ENCODE results near the gene COL8A2. TPM values are rescaled to one million over a fixed set of nuclear protein-coding genes. Genes with fewer than 3 reads are reported as not detected.

Gene COL8A2
- total RNA-seq, 2 experiments from 2014 or later, result 0.05 to 0.06 TPM

DNA sequence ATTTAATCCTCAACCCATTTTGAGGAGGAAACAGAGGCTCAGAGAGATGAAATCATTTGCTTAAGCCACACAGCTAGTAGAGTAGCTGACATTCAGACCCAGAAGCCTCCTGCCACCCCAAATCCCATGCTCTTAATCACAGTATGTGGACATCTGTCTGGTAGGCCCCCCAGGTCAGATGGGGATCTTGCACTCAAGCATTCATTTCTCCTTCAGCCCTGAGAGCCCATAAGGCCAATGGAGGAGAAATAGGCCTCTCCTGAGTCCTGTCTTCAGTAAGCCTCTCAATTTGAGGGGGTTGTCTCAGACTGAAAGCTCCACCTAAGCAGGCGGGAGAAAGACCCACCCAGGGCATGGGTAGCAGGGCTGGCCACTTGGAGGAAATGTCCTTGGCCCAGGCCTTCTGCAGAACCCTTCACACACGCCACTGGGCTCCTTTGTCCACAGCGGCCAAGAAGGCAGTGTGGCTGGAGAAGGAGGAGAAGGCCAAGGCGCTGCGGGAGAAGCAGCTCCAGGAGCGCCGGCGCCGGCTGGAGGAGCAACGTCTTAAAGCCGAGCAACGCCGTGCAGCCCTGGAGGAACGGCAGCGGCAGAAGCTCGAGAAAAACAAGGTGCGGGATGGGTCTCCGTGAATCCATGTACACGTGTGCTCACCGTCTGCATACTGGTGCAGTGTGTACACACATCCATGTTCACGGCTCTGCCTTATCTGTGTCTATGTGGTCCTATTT lies 47.2 kb upstream of the COL8A2 start:
- H3K36me3 Mint-ChIP-seq (ENCODE audit: low read depth), result peaks cover 77% of the 10 kb centered on the region
- POLR2A ChIA-PET, result interaction anchor here (2.2 kb wide), 1 partner anchor 10 kb away, joined by 12 read pairs; no protein-coding TSS in a partner anchor
- CTCF ChIA-PET, result interaction anchor here (1.2 kb wide), 1 partner anchor 16 kb away, joined by 4 read pairs; no protein-coding TSS in a partner anchor

DNA sequence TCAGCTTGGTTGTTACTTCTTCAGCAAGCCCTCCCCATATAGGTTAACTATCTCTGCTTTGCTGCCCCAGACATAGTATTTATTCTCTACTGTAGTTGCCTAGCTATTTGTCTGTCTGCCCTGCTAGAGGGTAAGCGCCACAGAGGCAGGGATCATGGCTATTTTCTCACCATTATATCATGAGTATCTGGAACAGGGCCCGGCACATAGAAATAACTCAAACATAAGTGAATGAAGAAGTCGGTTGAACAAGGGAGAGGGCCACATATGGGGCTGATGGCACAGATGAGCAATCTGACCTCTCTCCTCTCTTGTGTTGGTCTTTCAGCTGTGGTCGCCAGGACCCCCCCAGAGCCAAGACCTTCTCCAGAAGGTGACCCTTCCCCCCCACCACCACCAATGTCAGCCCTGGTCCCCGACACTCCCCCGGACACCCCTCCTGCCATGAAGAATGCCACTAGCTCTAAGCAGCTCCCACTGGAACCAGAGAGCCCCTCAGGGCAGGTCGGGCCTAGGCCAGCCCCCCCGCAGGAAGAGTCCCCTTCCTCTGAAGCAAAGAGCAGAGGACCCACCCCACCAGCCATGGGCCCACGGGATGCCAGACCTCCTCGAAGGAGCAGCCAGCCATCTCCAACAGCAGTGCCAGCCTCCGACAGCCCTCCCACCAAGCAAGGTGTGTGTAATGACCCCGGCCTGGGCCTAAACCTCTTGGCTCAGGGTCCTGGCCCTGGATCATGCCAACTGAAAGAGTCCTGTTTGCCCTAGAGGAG lies 45.8 kb upstream of the COL8A2 start:
- H3K36me3 ChIP-seq (ENCODE audit: insufficient read depth, low read length), result peaks cover 82% of the 10 kb centered on the region
- DNase-seq, result no peak
- H3K27me3 Mint-ChIP-seq, result no peaks in the 10 kb centered on the region
- no peaks in the 10 kb centered on the region for H3K27me3 ChIP-seq (ENCODE audit: control insufficient read depth in 1 of 2, insufficient read depth in 2 of 2, low read length in 2 of 2)
- intact Hi-C loops (cut with DNase I, micrococcal nuclease), result no loop called here
- peak overlapping the region; percentile 66 for H3K27ac Mint-ChIP-seq
- H3K4me3 ChIP-seq (ENCODE audit: low read length), result no peak overlapping the region
- ChIA-PET POLR2A (interaction anchor here (0.9 to 2.0 kb wide), 4 partner anchors 9 to 53 kb away, joined by 3 to 10 read pairs (median 6); partner anchors contain the start of genes MAP7D1 and THRAP3), CTCF (interaction anchor here (0.6 to 1.5 kb wide), 2 partner anchors 21 to 38 kb away, joined by 3 to 6 read pairs; partner anchors contain the start of gene TRAPPC3)
- TF ChIP-seq, protein P1, sequence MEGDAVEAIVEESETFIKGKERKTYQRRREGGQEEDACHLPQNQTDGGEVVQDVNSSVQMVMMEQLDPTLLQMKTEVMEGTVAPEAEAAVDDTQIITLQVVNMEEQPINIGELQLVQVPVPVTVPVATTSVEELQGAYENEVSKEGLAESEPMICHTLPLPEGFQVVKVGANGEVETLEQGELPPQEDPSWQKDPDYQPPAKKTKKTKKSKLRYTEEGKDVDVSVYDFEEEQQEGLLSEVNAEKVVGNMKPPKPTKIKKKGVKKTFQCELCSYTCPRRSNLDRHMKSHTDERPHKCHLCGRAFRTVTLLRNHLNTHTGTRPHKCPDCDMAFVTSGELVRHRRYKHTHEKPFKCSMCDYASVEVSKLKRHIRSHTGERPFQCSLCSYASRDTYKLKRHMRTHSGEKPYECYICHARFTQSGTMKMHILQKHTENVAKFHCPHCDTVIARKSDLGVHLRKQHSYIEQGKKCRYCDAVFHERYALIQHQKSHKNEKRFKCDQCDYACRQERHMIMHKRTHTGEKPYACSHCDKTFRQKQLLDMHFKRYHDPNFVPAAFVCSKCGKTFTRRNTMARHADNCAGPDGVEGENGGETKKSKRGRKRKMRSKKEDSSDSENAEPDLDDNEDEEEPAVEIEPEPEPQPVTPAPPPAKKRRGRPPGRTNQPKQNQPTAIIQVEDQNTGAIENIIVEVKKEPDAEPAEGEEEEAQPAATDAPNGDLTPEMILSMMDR (IDR thresholded peaks at IDR 0.05), result no peak
- H3K4me3 Mint-ChIP-seq, result no peak overlapping the region
- H3K4me1 ChIP-seq (ENCODE audit: insufficient read depth, low read length), result peaks cover 35% of the 10 kb centered on the region
- no peak for ATAC-seq (ENCODE audit: poor library complexity)
- no peaks in the 10 kb centered on the region for H3K9me3 ChIP-seq (ENCODE audit: control insufficient read depth in 1 of 2, insufficient read depth in 1 of 2, low read length in 2 of 2)
- no peak overlapping the region for H3K27ac ChIP-seq (ENCODE audit: low read depth in 1 of 2, low read length in 2 of 2)
- peaks cover 77% of the 10 kb centered on the region for H3K36me3 Mint-ChIP-seq (ENCODE audit: low read depth)
- H3K9me3 Mint-ChIP-seq, result no peaks in the 10 kb centered on the region
- peaks cover 34% of the 10 kb centered on the region for H3K4me1 Mint-ChIP-seq (ENCODE audit: low read depth)

More for the DNA sequence above, 47.2 kb upstream of the COL8A2 start:
- peaks cover 25% of the 10 kb centered on the region for H3K4me1 Mint-ChIP-seq (ENCODE audit: low read depth)
- no peaks in the 10 kb centered on the region for H3K9me3 Mint-ChIP-seq
- H3K27me3 Mint-ChIP-seq, result no peaks in the 10 kb centered on the region
- H3K4me3 Mint-ChIP-seq, result no peak overlapping the region
- H3K9me3 ChIP-seq (ENCODE audit: control insufficient read depth in 1 of 2, insufficient read depth in 1 of 2, low read length in 2 of 2), result no peaks in the 10 kb centered on the region
- H3K27ac ChIP-seq (ENCODE audit: low read depth in 1 of 2, low read length in 2 of 2), result no peak overlapping the region
- no peaks in the 10 kb centered on the region for H3K27me3 ChIP-seq (ENCODE audit: control insufficient read depth in 1 of 2, insufficient read depth in 2 of 2, low read length in 2 of 2)
- H3K27ac Mint-ChIP-seq, result peak overlapping the region; percentile 51
- no peak overlapping the region for H3K4me3 ChIP-seq (ENCODE audit: low read length)
- TF ChIP-seq, protein P1 (IDR thresholded peaks at IDR 0.05), result no peak
- no peak for ATAC-seq (ENCODE audit: poor library complexity)
- H3K4me1 ChIP-seq (ENCODE audit: insufficient read depth, low read length), result peaks cover 22% of the 10 kb centered on the region
- DNase-seq, result no peak
- intact Hi-C loops (cut with DNase I, micrococcal nuclease), result no loop called here
- H3K36me3 ChIP-seq (ENCODE audit: insufficient read depth, low read length), result peaks cover 83% of the 10 kb centered on the region

DNA sequence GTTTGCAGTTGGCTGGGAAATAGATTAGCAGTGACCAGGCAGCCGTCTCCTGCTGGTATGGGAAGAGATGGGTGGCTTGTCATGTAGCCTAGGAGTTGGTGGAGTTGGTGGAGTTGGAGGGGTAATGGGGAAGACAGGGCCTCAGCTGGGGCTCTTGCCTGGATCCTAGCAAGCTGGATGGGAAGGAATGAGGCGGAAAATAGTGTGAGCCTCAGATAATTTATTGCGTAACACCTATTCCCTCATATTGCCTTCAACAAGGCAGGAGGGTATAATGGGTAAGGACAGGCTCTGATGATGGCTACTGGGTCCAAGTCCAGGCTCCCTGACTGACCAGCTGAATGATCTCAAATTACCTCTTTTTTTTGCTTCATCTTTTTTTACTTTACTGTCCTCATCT lies 43.5 kb upstream of the COL8A2 start:
- Mint-ChIP-seq H3K27me3 (no peaks in the 10 kb centered on the region), H3K9me3 (no peaks in the 10 kb centered on the region), H3K4me1 (ENCODE audit: low read depth) (peaks cover 41% of the 10 kb centered on the region), H3K27ac (peak overlapping the region; percentile 86), H3K36me3 (ENCODE audit: low read depth) (peaks cover 66% of the 10 kb centered on the region), H3K4me3 (no peak overlapping the region)
- ChIA-PET CTCF (interaction anchor here (1.2 to 1.5 kb wide), 2 partner anchors 19 kb away, joined by 3 read pairs; partner anchors contain the start of gene TRAPPC3), POLR2A (interaction anchor here (1.4 to 1.9 kb wide), 3 partner anchors 18 to 56 kb away, joined by 3 to 6 read pairs (median 5); partner anchors contain the start of genes THRAP3 and TRAPPC3)
- H3K27me3 ChIP-seq (ENCODE audit: control insufficient read depth in 1 of 2, insufficient read depth in 2 of 2, low read length in 2 of 2), result no peaks in the 10 kb centered on the region
- ATAC-seq (ENCODE audit: poor library complexity) (no peak), DNase-seq (no peak)
- no peaks in the 10 kb centered on the region for H3K9me3 ChIP-seq (ENCODE audit: control insufficient read depth in 1 of 2, insufficient read depth in 1 of 2, low read length in 2 of 2)
- TF ChIP-seq, protein P1 (IDR thresholded peaks at IDR 0.05), result no peak
- intact Hi-C loops (cut with DNase I, micrococcal nuclease), result no loop called here
- peaks cover 62% of the 10 kb centered on the region for H3K36me3 ChIP-seq (ENCODE audit: insufficient read depth, low read length)
- peaks cover 48% of the 10 kb centered on the region for H3K4me1 ChIP-seq (ENCODE audit: insufficient read depth, low read length)
- H3K27ac ChIP-seq (ENCODE audit: low read depth in 1 of 2, low read length in 2 of 2), result no peak overlapping the region
- H3K4me3 ChIP-seq (ENCODE audit: low read length), result no peak overlapping the region

Measured in CD4-positive, alpha-beta T cell (primary cell).